ENCODE measurements around the gene ZNF138.

ZNF138 gene

GRCh38 chr7:64867863-64868440, 73.7 kb downstream of the ZNF138 start:
- no peak overlapping the region for H3K14ac ChIP-seq (ENCODE audit: low read length)
- no peak overlapping the region for H2BK15ac ChIP-seq (ENCODE audit: low read length)
- H3K23ac ChIP-seq (ENCODE audit: low read depth, low read length, poor library complexity): no peak overlapping the region
- no peak overlapping the region for H3K4me3 ChIP-seq (ENCODE audit: low read length in 2 of 2)
- H3K79me1 ChIP-seq (ENCODE audit: low read depth, low read length): no peaks in the 10 kb centered on the region
- no peak overlapping the region for H4K91ac ChIP-seq (ENCODE audit: low read depth, low read length, poor library complexity)
- no peak overlapping the region for H3K4ac ChIP-seq (ENCODE audit: low read length)
- no CpG with 5 or more reads among the region's 18 CpGs for WGBS, 2 donors (ENCODE audit: extremely low coverage in 2 of 2, insufficient read length in 2 of 2, insufficient replicate concordance in 1 of 2)
- H2AK5ac ChIP-seq (ENCODE audit: low read depth, low read length): no peak overlapping the region
- no peak for DNase-seq (ENCODE audit: low spot score)
- H2AFZ ChIP-seq (ENCODE audit: low read length): no peak overlapping the region
- no peak overlapping the region for H3K9ac ChIP-seq (ENCODE audit: low read depth, low read length, poor library complexity)
- H4K8ac ChIP-seq (ENCODE audit: low read depth, low read length): no peak overlapping the region
- H3K36me3 ChIP-seq (replicated peaks in 1 of 2; ENCODE audit: control insufficient read depth in 2 of 2, insufficient read depth in 2 of 2, low read length in 2 of 2): no peaks in the 10 kb centered on the region
- no peak overlapping the region for H2BK120ac ChIP-seq (ENCODE audit: low read depth, low read length)
- H2BK12ac ChIP-seq (ENCODE audit: low read length): no peak overlapping the region
- no peak overlapping the region for H3K27ac ChIP-seq (replicated peaks; ENCODE audit: low read length)
- H3K4me2 ChIP-seq (ENCODE audit: insufficient read depth, low read length, poor library complexity, severe bottlenecking): no peak overlapping the region
- peaks cover 0 to 13% (median 0%) of the 10 kb centered on the region in 3 experiments for H3K27me3 ChIP-seq (ENCODE audit: control insufficient read depth in 3 of 3, insufficient read depth in 3 of 3, low read depth in 1 of 3, low read length in 3 of 3)
- H3K4me1 ChIP-seq (ENCODE audit: control insufficient read depth in 2 of 2, insufficient read depth in 1 of 2, low read depth in 1 of 2, low read length in 2 of 2): no peaks in the 10 kb centered on the region
- no peak overlapping the region for H2BK5ac ChIP-seq (ENCODE audit: low read length)
- H3K18ac ChIP-seq (ENCODE audit: low read length): no peak overlapping the region
- peaks cover 21 to 25% of the 10 kb centered on the region in 2 donors for H3K9me3 ChIP-seq (replicated peaks in 1 of 2; ENCODE audit: control insufficient read depth in 2 of 2, insufficient read depth in 1 of 2, low read depth in 1 of 2, low read length in 2 of 2)

GRCh38 chr7:64868499-64868898, 74.3 kb downstream of the ZNF138 start:
- no peak overlapping the region for H2BK15ac ChIP-seq (ENCODE audit: low read length)
- H2BK12ac ChIP-seq (ENCODE audit: low read length): no peak overlapping the region
- no peak overlapping the region for H3K23ac ChIP-seq (ENCODE audit: low read depth, low read length, poor library complexity)
- no peak overlapping the region for H4K8ac ChIP-seq (ENCODE audit: low read depth, low read length)
- H3K14ac ChIP-seq (ENCODE audit: low read length): peak overlapping the region; percentile 23
- no CpG with 5 or more reads among the region's 11 CpGs for WGBS, 2 donors (ENCODE audit: extremely low coverage in 2 of 2, insufficient read length in 2 of 2, insufficient replicate concordance in 1 of 2)
- no peak overlapping the region for H3K4me2 ChIP-seq (ENCODE audit: insufficient read depth, low read length, poor library complexity, severe bottlenecking)
- no peak overlapping the region for H2AK5ac ChIP-seq (ENCODE audit: low read depth, low read length)
- H3K9ac ChIP-seq (ENCODE audit: low read depth, low read length, poor library complexity): no peak overlapping the region
- H3K36me3 ChIP-seq (replicated peaks in 1 of 2; ENCODE audit: control insufficient read depth in 2 of 2, insufficient read depth in 2 of 2, low read length in 2 of 2): no peaks in the 10 kb centered on the region
- no peak for DNase-seq (ENCODE audit: low spot score)
- H3K79me1 ChIP-seq (ENCODE audit: low read depth, low read length): no peaks in the 10 kb centered on the region
- H2BK5ac ChIP-seq (ENCODE audit: low read length): no peak overlapping the region
- H2AFZ ChIP-seq (ENCODE audit: low read length): no peak overlapping the region
- H3K4me1 ChIP-seq (ENCODE audit: control insufficient read depth in 2 of 2, insufficient read depth in 1 of 2, low read depth in 1 of 2, low read length in 2 of 2): no peaks in the 10 kb centered on the region
- H3K4me3 ChIP-seq (ENCODE audit: low read length in 2 of 2): no peak overlapping the region
- H3K18ac ChIP-seq (ENCODE audit: low read length): no peak overlapping the region
- peaks cover 21 to 22% of the 10 kb centered on the region in 2 donors for H3K9me3 ChIP-seq (replicated peaks in 1 of 2; ENCODE audit: control insufficient read depth in 2 of 2, insufficient read depth in 1 of 2, low read depth in 1 of 2, low read length in 2 of 2)
- no peak overlapping the region for H3K4ac ChIP-seq (ENCODE audit: low read length)
- no peak overlapping the region for H3K27ac ChIP-seq (replicated peaks; ENCODE audit: low read length)
- peaks cover 0 to 15% (median 0%) of the 10 kb centered on the region in 3 experiments for H3K27me3 ChIP-seq (ENCODE audit: control insufficient read depth in 3 of 3, insufficient read depth in 3 of 3, low read depth in 1 of 3, low read length in 3 of 3)
- no peak overlapping the region for H4K91ac ChIP-seq (ENCODE audit: low read depth, low read length, poor library complexity)
- H2BK120ac ChIP-seq (ENCODE audit: low read depth, low read length): no peak overlapping the region

- no peak overlapping the region for H4K8ac ChIP-seq (ENCODE audit: low read depth, low read length)
- H2AK5ac ChIP-seq (ENCODE audit: low read depth, low read length): no peak overlapping the region
- H2BK15ac ChIP-seq (ENCODE audit: low read length): no peak overlapping the region
- no peak overlapping the region for H3K4me2 ChIP-seq (ENCODE audit: insufficient read depth, low read length, poor library complexity, severe bottlenecking)
- no peak overlapping the region for H3K9ac ChIP-seq (ENCODE audit: low read depth, low read length, poor library complexity)
- no CpG with 5 or more reads among the region's 8 CpGs for WGBS, 2 donors (ENCODE audit: extremely low coverage in 2 of 2, insufficient read length in 2 of 2, insufficient replicate concordance in 1 of 2)
- no peak overlapping the region for H2BK5ac ChIP-seq (ENCODE audit: low read length)
- no peak overlapping the region for H3K27ac ChIP-seq (replicated peaks; ENCODE audit: low read length)
- H3K23ac ChIP-seq (ENCODE audit: low read depth, low read length, poor library complexity): no peak overlapping the region
- no peak overlapping the region for H3K4ac ChIP-seq (ENCODE audit: low read length)
- H2AFZ ChIP-seq (ENCODE audit: low read length): no peak overlapping the region
- no peaks in the 10 kb centered on the region for H3K4me1 ChIP-seq (ENCODE audit: control insufficient read depth in 2 of 2, insufficient read depth in 1 of 2, low read depth in 1 of 2, low read length in 2 of 2)
- H3K27me3 ChIP-seq (ENCODE audit: control insufficient read depth in 3 of 3, insufficient read depth in 3 of 3, low read depth in 1 of 3, low read length in 3 of 3): peaks cover 0 to 18% (median 0%) of the 10 kb centered on the region in 3 experiments
- H2BK120ac ChIP-seq (ENCODE audit: low read depth, low read length): no peak overlapping the region
- H3K9me3 ChIP-seq (replicated peaks in 1 of 2; ENCODE audit: control insufficient read depth in 2 of 2, insufficient read depth in 1 of 2, low read depth in 1 of 2, low read length in 2 of 2): peaks cover 19 to 21% of the 10 kb centered on the region in 2 donors
- DNase-seq (ENCODE audit: low spot score): no peak
- no peaks in the 10 kb centered on the region for H3K36me3 ChIP-seq (replicated peaks in 1 of 2; ENCODE audit: control insufficient read depth in 2 of 2, insufficient read depth in 2 of 2, low read length in 2 of 2)
- no peak overlapping the region for H3K4me3 ChIP-seq (ENCODE audit: low read length in 2 of 2)
- H3K18ac ChIP-seq (ENCODE audit: low read length): no peak overlapping the region
- H3K79me1 ChIP-seq (ENCODE audit: low read depth, low read length): no peaks in the 10 kb centered on the region
- no peak overlapping the region for H3K14ac ChIP-seq (ENCODE audit: low read length)
- H4K91ac ChIP-seq (ENCODE audit: low read depth, low read length, poor library complexity): no peak overlapping the region
- no peak overlapping the region for H2BK12ac ChIP-seq (ENCODE audit: low read length)
Measured at GRCh38 chr7:64869121-64869725, 75.0 kb downstream of the ZNF138 start.

- no peak overlapping the region for H3K4me3 ChIP-seq (ENCODE audit: low read length in 2 of 2)
- H2AK5ac ChIP-seq (ENCODE audit: low read depth, low read length): no peak overlapping the region
- no peak overlapping the region for H3K27ac ChIP-seq (replicated peaks; ENCODE audit: low read length)
- H2AFZ ChIP-seq (ENCODE audit: low read length): peak overlapping the region; percentile 22
- no peak overlapping the region for H2BK15ac ChIP-seq (ENCODE audit: low read length)
- H3K18ac ChIP-seq (ENCODE audit: low read length): no peak overlapping the region
- no peak overlapping the region for H3K9ac ChIP-seq (ENCODE audit: low read depth, low read length, poor library complexity)
- H3K14ac ChIP-seq (ENCODE audit: low read length): peak overlapping the region; percentile 58
- no peaks in the 10 kb centered on the region for H3K4me1 ChIP-seq (ENCODE audit: control insufficient read depth in 2 of 2, insufficient read depth in 1 of 2, low read depth in 1 of 2, low read length in 2 of 2)
- no peak overlapping the region for H2BK5ac ChIP-seq (ENCODE audit: low read length)
- DNase-seq (ENCODE audit: low spot score): no peak
- H2BK12ac ChIP-seq (ENCODE audit: low read length): no peak overlapping the region
- H3K79me1 ChIP-seq (ENCODE audit: low read depth, low read length): no peaks in the 10 kb centered on the region
- H2BK120ac ChIP-seq (ENCODE audit: low read depth, low read length): no peak overlapping the region
- H4K91ac ChIP-seq (ENCODE audit: low read depth, low read length, poor library complexity): no peak overlapping the region
- no peak overlapping the region for H3K4ac ChIP-seq (ENCODE audit: low read length)
- peaks cover 0 to 18% (median 0%) of the 10 kb centered on the region in 3 experiments for H3K27me3 ChIP-seq (ENCODE audit: control insufficient read depth in 3 of 3, insufficient read depth in 3 of 3, low read depth in 1 of 3, low read length in 3 of 3)
- no peaks in the 10 kb centered on the region for H3K36me3 ChIP-seq (replicated peaks in 1 of 2; ENCODE audit: control insufficient read depth in 2 of 2, insufficient read depth in 2 of 2, low read length in 2 of 2)
- no peak overlapping the region for H3K4me2 ChIP-seq (ENCODE audit: insufficient read depth, low read length, poor library complexity, severe bottlenecking)
- no CpG with 5 or more reads among the region's 32 CpGs for WGBS, 2 donors (ENCODE audit: extremely low coverage in 2 of 2, insufficient read length in 2 of 2, insufficient replicate concordance in 1 of 2)
- H3K9me3 ChIP-seq (replicated peaks in 1 of 2; ENCODE audit: control insufficient read depth in 2 of 2, insufficient read depth in 1 of 2, low read depth in 1 of 2, low read length in 2 of 2): peaks cover 21 to 22% of the 10 kb centered on the region in 2 donors
- no peak overlapping the region for H3K23ac ChIP-seq (ENCODE audit: low read depth, low read length, poor library complexity)
- H4K8ac ChIP-seq (ENCODE audit: low read depth, low read length): no peak overlapping the region
Measured at GRCh38 chr7:64869912-64870562, 75.8 kb downstream of the ZNF138 start.

Measured in neuronal stem cell (in vitro differentiated cells).